GM23338 (cell line): ENCODE measurements around the gene TRAF2. TPM values are rescaled to one million over a fixed set of nuclear protein-coding genes. Genes with fewer than 3 reads are reported as not detected.

Source experiments
- ATAC-seq: fragments of 200-7000 bp; cut with Tn5 transposase; 3 replicates; pipeline ENCODE4 v1.9.1; 2020
- DNase-seq: peaks from one replicate; pipeline ENCODE4 v3.0.0-alpha.2; 2015; ENCODE audit warnings: low spot score
- H2AFZ ChIP-seq: fragments of 200-600 bp; sonication (generic); 2 replicates; pipeline ENCODE4 v1.8.0; 2016; ENCODE audit warnings: antibody characterized with exemption, mild to moderate bottlenecking, moderate library complexity
- H3F3A ChIP-seq: fragments of 200-600 bp; sonication (generic); replicated peaks from 2 replicates; pipeline ENCODE4 v1.8.0; 2017; ENCODE audit warnings: antibody characterized with exemption, mixed run types, low read depth
- H3K27ac ChIP-seq: fragments of 200-600 bp; sonication (generic); 2 replicates; pipeline ENCODE4 v1.6.1; 2016; ENCODE audit warnings: low read depth
- H3K27me3 ChIP-seq: fragments of 200-600 bp; sonication (generic); 2 replicates; pipeline ENCODE4 v1.8.0; 2016; ENCODE audit warnings: mild to moderate bottlenecking, mixed run types, moderate library complexity; ENCODE audit not compliant: insufficient read depth
- H3K36me3 ChIP-seq: fragments of 200-600 bp; sonication (generic); 2 replicates; pipeline ENCODE4 v1.8.0; 2016; ENCODE audit warnings: mild to moderate bottlenecking; ENCODE audit not compliant: insufficient read depth
- H3K4me1 ChIP-seq: fragments of 200-600 bp; sonication (generic); 2 replicates; pipeline ENCODE4 v1.8.0; 2016; ENCODE audit warnings: mild to moderate bottlenecking, moderate library complexity; ENCODE audit not compliant: insufficient read depth
- H3K4me2 ChIP-seq: fragments of 200-600 bp; sonication (generic); 2 replicates; pipeline ENCODE4 v1.7.1; 2017; ENCODE audit warnings: mixed run types
- H3K4me3 ChIP-seq: fragments of 200-600 bp; sonication (generic); 2 replicates; pipeline ENCODE4 v1.6.1; 2016; ENCODE audit warnings: mixed run types
- H3K79me2 ChIP-seq: fragments of 200-600 bp; sonication (generic); replicated peaks from 2 replicates; pipeline ENCODE4 v1.8.0; 2017; ENCODE audit warnings: mild to moderate bottlenecking; ENCODE audit not compliant: insufficient read depth
- H3K9me2 ChIP-seq: fragments of 200-600 bp; sonication (generic); 2 replicates; pipeline ENCODE4 v1.8.0; 2017; ENCODE audit not compliant: insufficient read depth
- H4K20me1 ChIP-seq: fragments of 200-600 bp; sonication (generic); replicated peaks from 2 replicates; pipeline ENCODE4 v1.8.0; 2017; ENCODE audit warnings: mild to moderate bottlenecking; ENCODE audit not compliant: insufficient read depth
- H3K27ac Mint-ChIP-seq: 2 replicates; pipeline ENCODE4 v1.8.0; 2020; ENCODE audit warnings: inconsistent platforms, mild to moderate bottlenecking, moderate library complexity, mixed read lengths
- H3K27me3 Mint-ChIP-seq: 3 replicates; pipeline ENCODE4 v1.8.0; 2022; ENCODE audit warnings: low read depth, mild to moderate bottlenecking, moderate library complexity, mixed read lengths, inconsistent platforms; ENCODE audit not compliant: insufficient read depth, poor library complexity
- H3K36me3 Mint-ChIP-seq: 3 replicates; pipeline ENCODE4 v1.8.0; 2021; ENCODE audit warnings: low read depth, mild to moderate bottlenecking, inconsistent platforms, moderate library complexity, mixed read lengths
- H3K4me1 Mint-ChIP-seq: 3 replicates; pipeline ENCODE4 v1.8.0; 2020; ENCODE audit warnings: mild to moderate bottlenecking, inconsistent platforms, mixed read lengths
- H3K4me3 Mint-ChIP-seq: 3 replicates; pipeline ENCODE4 v1.8.0; 2021; ENCODE audit warnings: moderate library complexity, mild to moderate bottlenecking, inconsistent platforms, mixed read lengths
- H3K9me3 Mint-ChIP-seq: 3 replicates; pipeline ENCODE4 v1.8.0; 2020; ENCODE audit warnings: moderate library complexity, mild to moderate bottlenecking, inconsistent platforms, mixed read lengths
- CREB1 ChIP-seq: fragments of 250-450 bp; sonication (Bioruptor Pico); IDR thresholded peaks from 2 replicates; pipeline ENCODE4 v1.5.0; 2020; ENCODE audit warnings: low read depth, mild to moderate bottlenecking, moderate library complexity
- CTCF ChIP-seq, 2 experiments: fragments of 200-600 bp in 1 of 2; sonication (generic) in 1 of 2; conservative IDR thresholded peaks; 2 replicates each; pipeline versions ENCODE4 v1.5.1 to v1.6.1; 2016 to 2017; ENCODE audit warnings: antibody characterized with exemption in 2 of 2, low read depth in 2 of 2, mild to moderate bottlenecking in 2 of 2, moderate library complexity in 1 of 2
- EZH2 ChIP-seq: fragments of 200-600 bp; sonication (generic); IDR thresholded peaks from one replicate; pipeline ENCODE4 v1.8.0; 2017; ENCODE audit warnings: antibody characterized with exemption, mild to moderate bottlenecking, low read depth; ENCODE audit not compliant: unreplicated experiment
- EZH2phosphoT487 ChIP-seq: fragments of 200-600 bp; sonication (generic); IDR thresholded peaks from one replicate; pipeline ENCODE4 v1.8.1; 2018; ENCODE audit warnings: antibody characterized with exemption; ENCODE audit not compliant: unreplicated experiment
- JUNB ChIP-seq: IDR thresholded peaks from one replicate; pipeline ENCODE4 v1.6.1; 2016; ENCODE audit warnings: antibody characterized with exemption; ENCODE audit not compliant: unreplicated experiment
- NANOG ChIP-seq: IDR thresholded peaks from 2 replicates; pipeline ENCODE4 v1.6.1; 2016; ENCODE audit warnings: antibody characterized with exemption, borderline replicate concordance
- POLR2AphosphoS5 ChIP-seq: IDR thresholded peaks from 2 replicates; pipeline ENCODE4 v1.6.1; 2016; ENCODE audit warnings: antibody characterized with exemption, low read depth
- REST ChIP-seq: IDR thresholded peaks from one replicate; pipeline ENCODE4 v1.6.1; 2018; ENCODE audit warnings: antibody characterized with exemption; ENCODE audit not compliant: unreplicated experiment
- STAT1 ChIP-seq: IDR thresholded peaks from one replicate; pipeline ENCODE4 v1.6.1; 2016; ENCODE audit warnings: antibody characterized with exemption; ENCODE audit not compliant: unreplicated experiment
- ZNF114 ChIP-seq: fragments of 250-450 bp; sonication (Bioruptor Pico); IDR thresholded peaks from 2 replicates; pipeline ENCODE4 v1.5.0; 2020; ENCODE audit warnings: mild to moderate bottlenecking, moderate library complexity
- ZNF331 ChIP-seq: fragments of 250-450 bp; sonication (Bioruptor Pico); IDR thresholded peaks from 2 replicates; pipeline ENCODE4 v1.5.0; 2020; ENCODE audit warnings: low read depth, mild to moderate bottlenecking, moderate library complexity
- polyA plus RNA-seq: library from polyadenylated mRNA; unstranded; fragments of >200 nt; fragmentation: Nextera tagmentation; extraction: Ambion mirVana; gene quantifications from 2 replicates; pipeline ENCODE4 v1.2.1, GENCODE V29; 2016
- total RNA-seq: library from RNA; depleted of rRNA; stranded (reverse); fragments of >200 nt; shearing (Covaris generic); gene quantifications from 2 replicates; pipeline ENCODE4 v1.2.3, GENCODE V29; 2014
- TF ChIP-seq, protein P1 (sequence below): fragments of 250-450 bp; sonication (Bioruptor Pico); IDR thresholded peaks from 2 replicates; pipeline ENCODE4 v1.5.0; 2020; ENCODE audit warnings: mild to moderate bottlenecking, moderate library complexity
- TF ChIP-seq, protein P2 (sequence below): IDR thresholded peaks from 2 replicates; pipeline ENCODE4 v1.6.1; 2016; ENCODE audit warnings: antibody characterized with exemption

TRAF2 gene
- total and polyA plus RNA-seq, 2 experiments from 2014 or later: 25.4 to 39.9 TPM

- H3K9me3 Mint-ChIP-seq: peaks cover 32% of the 10 kb centered on the region
- Histone ChIP-seq H3K9me2 (peaks cover 4% of the 10 kb centered on the region; the same call in 1 of the 2 replicates), H3K4me3 (peak overlapping the region; percentile 88), H3K4me1 (peaks cover 3% of the 10 kb centered on the region; the same call in 1 of the 2 replicates), H3K79me2 (peaks cover 21% of the 10 kb centered on the region), H4K20me1 (peaks cover 20% of the 10 kb centered on the region), H3F3A (0 out of 2 replicates have a peak, but pooled peaks cover 2% of the 10 kb centered on the region), H3K36me3 (peaks cover 13% of the 10 kb centered on the region), H3K27ac (no peak overlapping the region), H3K4me2 (peak overlapping the region; percentile 79), H2AFZ (no peak overlapping the region), H3K27me3 (no peaks in the 10 kb centered on the region)
- DNase-seq (no peak), ATAC-seq (no peak)
- H3K4me3 Mint-ChIP-seq: peak overlapping the region; percentile 80
- 0 out of 2 replicates have a peak overlapping the region, but pooled peaks have one; percentile 59 for H3K27ac Mint-ChIP-seq
- TF ChIP-seq CREB1 (CRISPR knock-in tag): no peak
- no peak for TF ChIP-seq ZNF114 (CRISPR knock-in tag)
- no peak for TF ChIP-seq JUNB
- no peak for TF ChIP-seq EZH2phosphoT487
- TF ChIP-seq, protein P1, sequence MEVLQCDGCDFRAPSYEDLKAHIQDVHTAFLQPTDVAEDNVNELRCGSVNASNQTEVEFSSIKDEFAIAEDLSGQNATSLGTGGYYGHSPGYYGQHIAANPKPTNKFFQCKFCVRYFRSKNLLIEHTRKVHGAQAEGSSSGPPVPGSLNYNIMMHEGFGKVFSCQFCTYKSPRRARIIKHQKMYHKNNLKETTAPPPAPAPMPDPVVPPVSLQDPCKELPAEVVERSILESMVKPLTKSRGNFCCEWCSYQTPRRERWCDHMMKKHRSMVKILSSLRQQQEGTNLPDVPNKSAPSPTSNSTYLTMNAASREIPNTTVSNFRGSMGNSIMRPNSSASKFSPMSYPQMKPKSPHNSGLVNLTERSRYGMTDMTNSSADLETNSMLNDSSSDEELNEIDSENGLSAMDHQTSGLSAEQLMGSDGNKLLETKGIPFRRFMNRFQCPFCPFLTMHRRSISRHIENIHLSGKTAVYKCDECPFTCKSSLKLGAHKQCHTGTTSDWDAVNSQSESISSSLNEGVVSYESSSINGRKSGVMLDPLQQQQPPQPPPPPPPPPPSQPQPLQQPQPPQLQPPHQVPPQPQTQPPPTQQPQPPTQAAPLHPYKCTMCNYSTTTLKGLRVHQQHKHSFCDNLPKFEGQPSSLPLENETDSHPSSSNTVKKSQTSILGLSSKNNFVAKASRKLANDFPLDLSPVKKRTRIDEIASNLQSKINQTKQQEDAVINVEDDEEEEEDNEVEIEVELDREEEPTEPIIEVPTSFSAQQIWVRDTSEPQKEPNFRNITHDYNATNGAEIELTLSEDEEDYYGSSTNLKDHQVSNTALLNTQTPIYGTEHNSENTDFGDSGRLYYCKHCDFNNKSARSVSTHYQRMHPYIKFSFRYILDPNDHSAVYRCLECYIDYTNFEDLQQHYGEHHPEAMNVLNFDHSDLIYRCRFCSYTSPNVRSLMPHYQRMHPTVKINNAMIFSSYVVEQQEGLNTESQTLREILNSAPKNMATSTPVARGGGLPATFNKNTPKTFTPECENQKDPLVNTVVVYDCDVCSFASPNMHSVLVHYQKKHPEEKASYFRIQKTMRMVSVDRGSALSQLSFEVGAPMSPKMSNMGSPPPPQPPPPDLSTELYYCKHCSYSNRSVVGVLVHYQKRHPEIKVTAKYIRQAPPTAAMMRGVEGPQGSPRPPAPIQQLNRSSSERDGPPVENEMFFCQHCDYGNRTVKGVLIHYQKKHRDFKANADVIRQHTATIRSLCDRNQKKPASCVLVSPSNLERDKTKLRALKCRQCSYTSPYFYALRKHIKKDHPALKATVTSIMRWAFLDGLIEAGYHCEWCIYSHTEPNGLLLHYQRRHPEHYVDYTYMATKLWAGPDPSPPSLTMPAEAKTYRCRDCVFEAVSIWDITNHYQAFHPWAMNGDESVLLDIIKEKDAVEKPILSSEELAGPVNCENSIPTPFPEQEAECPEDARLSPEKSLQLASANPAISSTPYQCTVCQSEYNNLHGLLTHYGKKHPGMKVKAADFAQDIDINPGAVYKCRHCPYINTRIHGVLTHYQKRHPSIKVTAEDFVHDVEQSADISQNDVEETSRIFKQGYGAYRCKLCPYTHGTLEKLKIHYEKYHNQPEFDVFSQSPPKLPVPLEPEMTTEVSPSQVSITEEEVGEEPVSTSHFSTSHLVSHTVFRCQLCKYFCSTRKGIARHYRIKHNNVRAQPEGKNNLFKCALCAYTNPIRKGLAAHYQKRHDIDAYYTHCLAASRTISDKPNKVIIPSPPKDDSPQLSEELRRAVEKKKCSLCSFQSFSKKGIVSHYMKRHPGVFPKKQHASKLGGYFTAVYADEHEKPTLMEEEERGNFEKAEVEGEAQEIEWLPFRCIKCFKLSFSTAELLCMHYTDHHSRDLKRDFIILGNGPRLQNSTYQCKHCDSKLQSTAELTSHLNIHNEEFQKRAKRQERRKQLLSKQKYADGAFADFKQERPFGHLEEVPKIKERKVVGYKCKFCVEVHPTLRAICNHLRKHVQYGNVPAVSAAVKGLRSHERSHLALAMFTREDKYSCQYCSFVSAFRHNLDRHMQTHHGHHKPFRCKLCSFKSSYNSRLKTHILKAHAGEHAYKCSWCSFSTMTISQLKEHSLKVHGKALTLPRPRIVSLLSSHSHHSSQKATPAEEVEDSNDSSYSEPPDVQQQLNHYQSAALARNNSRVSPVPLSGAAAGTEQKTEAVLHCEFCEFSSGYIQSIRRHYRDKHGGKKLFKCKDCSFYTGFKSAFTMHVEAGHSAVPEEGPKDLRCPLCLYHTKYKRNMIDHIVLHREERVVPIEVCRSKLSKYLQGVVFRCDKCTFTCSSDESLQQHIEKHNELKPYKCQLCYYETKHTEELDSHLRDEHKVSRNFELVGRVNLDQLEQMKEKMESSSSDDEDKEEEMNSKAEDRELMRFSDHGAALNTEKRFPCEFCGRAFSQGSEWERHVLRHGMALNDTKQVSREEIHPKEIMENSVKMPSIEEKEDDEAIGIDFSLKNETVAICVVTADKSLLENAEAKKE (CRISPR knock-in tag): no peak
- TF ChIP-seq CTCF (conservative IDR thresholded peaks at IDR 0.05; ENCODE audit: low read depth in 2 of 2): no peak
- no peak for TF ChIP-seq REST
- TF ChIP-seq ZNF331: no peak
- TF ChIP-seq, protein P2, sequence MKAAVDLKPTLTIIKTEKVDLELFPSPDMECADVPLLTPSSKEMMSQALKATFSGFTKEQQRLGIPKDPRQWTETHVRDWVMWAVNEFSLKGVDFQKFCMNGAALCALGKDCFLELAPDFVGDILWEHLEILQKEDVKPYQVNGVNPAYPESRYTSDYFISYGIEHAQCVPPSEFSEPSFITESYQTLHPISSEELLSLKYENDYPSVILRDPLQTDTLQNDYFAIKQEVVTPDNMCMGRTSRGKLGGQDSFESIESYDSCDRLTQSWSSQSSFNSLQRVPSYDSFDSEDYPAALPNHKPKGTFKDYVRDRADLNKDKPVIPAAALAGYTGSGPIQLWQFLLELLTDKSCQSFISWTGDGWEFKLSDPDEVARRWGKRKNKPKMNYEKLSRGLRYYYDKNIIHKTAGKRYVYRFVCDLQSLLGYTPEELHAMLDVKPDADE: no peak
- TF ChIP-seq EZH2: no peak
- TF ChIP-seq POLR2AphosphoS5: no peak
- no peak for TF ChIP-seq NANOG
- TF ChIP-seq STAT1: no peak
- H3K4me1 Mint-ChIP-seq: peaks cover 5% of the 10 kb centered on the region
- peaks cover 63% of the 10 kb centered on the region for H3K36me3 Mint-ChIP-seq
- H3K27me3 Mint-ChIP-seq: peaks cover 20% of the 10 kb centered on the region
Measured at GRCh38 chr9:136865041-136865767, 21.1 kb upstream of the TRAF2 start.
